ENCODE measurements around the gene SWT1. TPM values are rescaled to one million over a fixed set of nuclear protein-coding genes. Genes with fewer than 3 reads are reported as not detected.

Gene SWT1
- total RNA-seq, 4 donors from 2014 or later: 1.9 to 6.5 (median 3.5) TPM

DNA sequence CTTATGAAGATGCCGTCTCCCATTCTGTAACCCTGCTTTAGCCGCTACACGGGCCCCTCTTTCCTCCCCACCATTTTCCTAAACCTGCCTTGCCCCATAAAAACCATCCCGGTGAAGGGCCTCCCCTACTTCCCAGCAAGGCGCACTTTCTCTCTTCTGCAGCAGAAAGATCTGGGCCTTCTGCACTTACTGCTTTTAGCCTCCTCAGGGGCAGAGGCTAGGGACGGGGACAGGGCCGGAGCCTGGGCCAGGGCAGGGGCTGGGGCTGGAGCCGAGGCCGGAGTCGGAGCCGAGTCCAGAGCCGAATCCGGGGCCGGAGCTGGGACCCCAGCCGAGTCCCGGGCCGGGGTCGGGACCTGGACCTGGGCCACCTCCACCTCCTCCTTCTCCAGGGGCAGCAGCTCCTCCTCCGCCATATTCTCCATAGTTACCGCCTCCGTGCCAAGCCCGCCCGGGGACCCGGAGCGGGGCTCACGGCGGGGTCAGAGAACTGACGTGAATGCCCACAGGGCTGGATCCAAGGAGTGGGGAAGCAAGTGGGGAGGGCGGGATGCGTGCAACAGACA lies 596 bp upstream of the SWT1 start:
- no peak for TF ChIP-seq POLR2A (IDR thresholded peaks at IDR 0.05)
- Histone ChIP-seq H3K27me3 (no peaks in the 10 kb centered on the region), H3K4me3 (peak overlapping the region; percentile 64 to 95 (median 88)), H3K27ac (peak overlapping the region; percentile 96 to 99 (median 98)), H3K9me3 (no peaks in the 10 kb centered on the region), H3K4me1 (peaks cover 0 to 45% (median 13%) of the 10 kb centered on the region in 3 donors), H3K36me3 (peaks cover 0 to 9% (median 0%) of the 10 kb centered on the region in 3 donors)
- 0% methylated on average over 13 to 17 of the region's 30 CpGs for WGBS, 2 donors
- DNase-seq: no peak
- intact Hi-C loops (cut with DNase I): no loop called here

DNA sequence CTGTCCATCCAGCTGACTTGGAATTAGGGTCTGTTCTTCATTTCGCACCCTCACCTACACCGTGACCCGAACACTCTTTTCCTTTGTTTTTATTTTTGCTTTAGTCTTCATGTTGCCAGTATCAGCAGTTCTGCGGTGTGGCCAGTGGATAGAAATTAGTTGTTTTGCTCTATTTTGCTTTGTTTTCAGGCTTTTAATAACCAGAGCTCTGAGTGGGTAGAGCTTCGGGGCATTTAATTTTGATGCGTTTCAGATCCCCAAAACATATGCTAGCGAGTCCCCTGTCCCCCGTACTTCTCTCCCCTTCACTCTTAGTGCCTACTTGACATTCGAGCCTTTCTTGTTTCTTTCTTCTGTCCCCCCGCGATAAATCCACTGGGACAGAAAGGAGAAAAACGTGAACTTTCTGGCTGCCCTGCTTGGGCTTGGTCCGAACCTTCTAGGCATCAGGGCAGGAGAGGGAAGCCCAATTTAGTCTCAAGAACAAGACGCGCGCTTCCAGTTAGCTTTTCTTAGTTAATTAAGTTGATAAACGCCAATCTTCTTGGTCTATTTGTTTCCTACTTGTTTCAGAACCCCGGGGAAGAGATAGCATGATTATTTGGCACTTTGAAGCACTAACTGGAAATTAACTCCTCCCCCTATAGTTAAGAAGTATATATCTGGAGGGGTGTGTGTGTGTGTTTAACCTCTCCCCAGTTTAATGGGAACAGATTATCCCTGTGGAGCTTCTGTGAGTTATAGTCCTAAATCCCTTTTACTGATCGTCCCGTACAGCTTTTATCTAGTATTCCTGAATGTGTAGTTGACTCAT lies 839 bp downstream of the SWT1 start:
- H3K36me3 ChIP-seq: peaks cover 0 to 19% (median 0%) of the 10 kb centered on the region in 3 donors
- intact Hi-C loops (cut with DNase I): no loop called here
- H3K9me3 ChIP-seq: no peaks in the 10 kb centered on the region
- TF ChIP-seq, protein P1, sequence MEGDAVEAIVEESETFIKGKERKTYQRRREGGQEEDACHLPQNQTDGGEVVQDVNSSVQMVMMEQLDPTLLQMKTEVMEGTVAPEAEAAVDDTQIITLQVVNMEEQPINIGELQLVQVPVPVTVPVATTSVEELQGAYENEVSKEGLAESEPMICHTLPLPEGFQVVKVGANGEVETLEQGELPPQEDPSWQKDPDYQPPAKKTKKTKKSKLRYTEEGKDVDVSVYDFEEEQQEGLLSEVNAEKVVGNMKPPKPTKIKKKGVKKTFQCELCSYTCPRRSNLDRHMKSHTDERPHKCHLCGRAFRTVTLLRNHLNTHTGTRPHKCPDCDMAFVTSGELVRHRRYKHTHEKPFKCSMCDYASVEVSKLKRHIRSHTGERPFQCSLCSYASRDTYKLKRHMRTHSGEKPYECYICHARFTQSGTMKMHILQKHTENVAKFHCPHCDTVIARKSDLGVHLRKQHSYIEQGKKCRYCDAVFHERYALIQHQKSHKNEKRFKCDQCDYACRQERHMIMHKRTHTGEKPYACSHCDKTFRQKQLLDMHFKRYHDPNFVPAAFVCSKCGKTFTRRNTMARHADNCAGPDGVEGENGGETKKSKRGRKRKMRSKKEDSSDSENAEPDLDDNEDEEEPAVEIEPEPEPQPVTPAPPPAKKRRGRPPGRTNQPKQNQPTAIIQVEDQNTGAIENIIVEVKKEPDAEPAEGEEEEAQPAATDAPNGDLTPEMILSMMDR (IDR thresholded peaks at IDR 0.05): no peak
- peak in 2 of 4 donors; percentile 21 to 50 for TF ChIP-seq POLR2A (IDR thresholded peaks at IDR 0.05)
- H3K4me3 ChIP-seq: peak overlapping the region; percentile 64 to 95 (median 88)
- H3K27ac ChIP-seq: peak overlapping the region; percentile 96 to 99 (median 98)
- H3K27me3 ChIP-seq: no peaks in the 10 kb centered on the region
- WGBS, 2 donors: 0 to 3% methylated on average over 19 to 20 of the region's 20 CpGs
- H3K4me1 ChIP-seq: peaks cover 0 to 38% (median 13%) of the 10 kb centered on the region in 3 donors
- no peak for DNase-seq

DNA sequence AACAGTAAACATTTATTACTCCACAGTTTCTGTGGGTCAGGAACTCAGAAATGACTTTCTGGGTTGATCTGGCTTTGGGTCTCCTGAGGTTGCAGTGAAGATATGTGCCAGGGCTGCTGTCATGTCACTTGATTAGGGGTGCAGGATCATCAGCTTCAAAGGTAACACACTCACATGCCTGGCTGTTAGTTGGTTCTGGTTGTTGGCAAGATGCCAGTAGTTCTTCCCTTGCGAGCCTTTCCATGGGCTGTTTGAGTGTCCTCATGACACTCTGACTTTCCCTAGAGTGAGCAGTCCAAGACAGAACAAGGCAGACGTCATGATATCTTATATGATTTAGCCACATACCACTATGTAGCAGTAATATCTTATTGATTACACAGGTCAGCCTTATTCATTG lies 1.8 kb downstream of the SWT1 start:
- Histone ChIP-seq H3K4me3 (peak overlapping the region in 1 of 4 donors; percentile 95), H3K9me3 (no peaks in the 10 kb centered on the region), H3K36me3 (peaks cover 0 to 27% (median 0%) of the 10 kb centered on the region in 3 donors), H3K27ac (no peak overlapping the region), H3K4me1 (peaks cover 0 to 35% (median 13%) of the 10 kb centered on the region in 3 donors), H3K27me3 (no peaks in the 10 kb centered on the region)
- no peak for DNase-seq
- 65 to 84% methylated on average over 2 of the region's 2 CpGs for WGBS, 2 donors
- TF ChIP-seq, protein P1 (IDR thresholded peaks at IDR 0.05): no peak
- no peak for TF ChIP-seq POLR2A (IDR thresholded peaks at IDR 0.05)
- intact Hi-C loops (cut with DNase I): no loop called here

DNA sequence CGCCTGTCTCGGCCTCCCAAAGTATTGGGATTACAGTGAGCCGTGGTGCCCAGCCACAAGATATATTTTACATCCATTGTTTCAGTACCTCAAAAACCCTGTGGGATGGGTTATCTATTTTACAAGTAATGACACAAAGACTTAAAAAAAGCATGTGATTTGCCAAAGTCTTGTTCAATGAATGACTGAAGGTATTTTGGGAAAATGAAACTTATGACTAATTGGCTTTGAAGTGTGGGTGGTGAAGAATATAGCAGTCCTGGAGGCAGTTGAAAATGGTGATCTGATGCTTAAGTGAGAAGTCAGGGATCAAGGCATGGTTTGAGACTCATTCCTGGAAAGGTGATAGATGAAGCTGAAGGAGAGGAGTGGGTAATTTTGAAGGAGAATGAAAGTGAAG lies 3.0 kb downstream of the SWT1 start:
- TF ChIP-seq, protein P1 (IDR thresholded peaks at IDR 0.05): no peak
- no peak for TF ChIP-seq POLR2A (IDR thresholded peaks at IDR 0.05)
- Histone ChIP-seq H3K4me3 (no peak overlapping the region), H3K27me3 (no peaks in the 10 kb centered on the region), H3K4me1 (peaks cover 0 to 24% (median 8%) of the 10 kb centered on the region in 3 donors), H3K9me3 (no peaks in the 10 kb centered on the region), H3K27ac (no peak overlapping the region), H3K36me3 (peaks cover 0 to 36% (median 6%) of the 10 kb centered on the region in 3 donors)
- WGBS, 2 donors: 52 to 65% methylated on average over 3 of the region's 3 CpGs
- intact Hi-C loops (cut with DNase I): no loop called here
- DNase-seq: no peak

DNA sequence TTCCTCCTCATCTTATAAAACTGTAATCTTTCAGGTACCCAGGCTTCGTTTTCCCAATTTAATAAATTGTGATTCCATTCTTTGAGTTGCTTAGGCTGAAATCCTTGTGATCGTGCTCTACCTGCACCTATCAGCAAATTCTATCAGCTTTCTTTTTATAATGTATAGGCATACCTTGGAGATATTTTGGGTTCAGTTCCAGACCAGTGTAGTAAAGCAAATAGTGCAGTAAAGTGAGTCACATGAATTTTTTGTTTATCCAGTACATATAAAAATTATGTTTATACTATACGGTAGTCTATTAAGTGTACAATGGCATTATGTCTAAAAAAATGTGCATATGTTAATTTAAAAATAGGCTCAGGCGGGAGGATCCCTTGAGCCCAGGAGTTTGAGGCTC lies 5.5 kb downstream of the SWT1 start:
- peaks cover 0 to 12% (median 3%) of the 10 kb centered on the region in 3 donors for H3K4me1 ChIP-seq
- H3K36me3 ChIP-seq: peaks cover 0 to 59% (median 7%) of the 10 kb centered on the region in 3 donors
- no peak for DNase-seq

More for the DNA sequence above, 5.5 kb downstream of the SWT1 start:
- H3K27me3 ChIP-seq: no peaks in the 10 kb centered on the region
- H3K27ac ChIP-seq: no peak overlapping the region
- TF ChIP-seq, protein P1 (IDR thresholded peaks at IDR 0.05): no peak
- TF ChIP-seq POLR2A (IDR thresholded peaks at IDR 0.05): no peak
- H3K9me3 ChIP-seq: no peaks in the 10 kb centered on the region
- H3K4me3 ChIP-seq: no peak overlapping the region
- 86 to 92% methylated on average over 4 of the region's 4 CpGs for WGBS, 2 donors
- intact Hi-C loops (cut with DNase I): no loop called here
